Right hindlimb (tissue), 1 donor: ENCODE data around the gene ISG15.
"Not testable (repeated sequence)": the region's sequence is repeated elsewhere in the genome, so short reads cannot be mapped to it uniquely, and the experiment has no call there.

Experiments used
- DNase-seq: peaks from one replicate; pipeline ENCODE4 v3.0.0-alpha.2; 2018

The ISG15 gene

GRCh38 chr1:1046767-1047166 lies 33.5 kb downstream of the ISG15 start:
- DNase-seq: no peak

- DNase-seq: no peak
These were observed 34.1 kb downstream of the ISG15 start for GRCh38 chr1:1047407-1047806.

DNA sequence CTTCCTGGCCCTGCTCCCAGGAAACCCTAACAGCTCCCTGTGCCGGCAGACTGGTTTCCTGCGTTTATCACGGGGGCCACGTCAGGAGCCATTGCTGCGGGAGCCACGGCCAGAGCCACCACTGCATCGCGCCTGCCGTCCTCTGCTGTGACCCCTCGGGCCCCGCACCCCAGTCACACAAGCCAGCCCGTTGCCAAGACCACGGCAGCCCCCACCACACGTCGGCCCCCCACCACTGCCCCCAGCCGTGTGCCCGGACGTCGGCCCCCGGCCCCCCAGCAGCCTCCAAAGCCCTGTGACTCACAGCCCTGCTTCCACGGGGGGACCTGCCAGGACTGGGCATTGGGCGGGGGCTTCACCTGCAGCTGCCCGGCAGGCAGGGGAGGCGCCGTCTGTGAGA lies 34.7 kb downstream of the ISG15 start:
- DNase-seq: no peak

- DNase-seq: no peak
These were observed 35.5 kb downstream of the ISG15 start for GRCh38 chr1:1048765-1049164.

GRCh38 chr1:1049318-1050165 lies 36.2 kb downstream of the ISG15 start:
- no peak for DNase-seq

DNA sequence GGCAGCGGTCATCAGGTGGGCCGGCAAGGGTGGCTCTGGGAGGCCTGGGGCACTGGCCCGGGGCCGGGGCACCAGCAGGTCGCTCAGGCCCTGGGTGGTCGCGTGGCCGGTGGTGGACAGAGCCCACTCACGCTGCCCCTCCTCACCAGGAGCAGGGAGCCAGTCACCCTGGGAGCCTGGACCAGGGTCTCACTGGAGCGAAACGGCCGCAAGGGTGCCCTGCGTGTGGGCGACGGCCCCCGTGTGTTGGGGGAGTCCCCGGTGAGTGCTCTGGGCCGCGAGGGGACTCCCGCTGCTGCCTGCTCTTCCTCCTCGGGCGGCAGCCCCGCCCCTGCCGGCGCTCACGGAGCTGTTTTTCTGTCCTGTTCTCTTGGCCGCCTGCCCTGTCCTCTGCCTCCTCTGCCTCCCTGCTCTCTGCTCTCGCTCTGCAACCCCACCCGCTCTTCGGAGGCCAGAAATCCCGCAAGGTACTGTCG lies 37.3 kb downstream of the ISG15 start:
- DNase-seq: no peak

DNA sequence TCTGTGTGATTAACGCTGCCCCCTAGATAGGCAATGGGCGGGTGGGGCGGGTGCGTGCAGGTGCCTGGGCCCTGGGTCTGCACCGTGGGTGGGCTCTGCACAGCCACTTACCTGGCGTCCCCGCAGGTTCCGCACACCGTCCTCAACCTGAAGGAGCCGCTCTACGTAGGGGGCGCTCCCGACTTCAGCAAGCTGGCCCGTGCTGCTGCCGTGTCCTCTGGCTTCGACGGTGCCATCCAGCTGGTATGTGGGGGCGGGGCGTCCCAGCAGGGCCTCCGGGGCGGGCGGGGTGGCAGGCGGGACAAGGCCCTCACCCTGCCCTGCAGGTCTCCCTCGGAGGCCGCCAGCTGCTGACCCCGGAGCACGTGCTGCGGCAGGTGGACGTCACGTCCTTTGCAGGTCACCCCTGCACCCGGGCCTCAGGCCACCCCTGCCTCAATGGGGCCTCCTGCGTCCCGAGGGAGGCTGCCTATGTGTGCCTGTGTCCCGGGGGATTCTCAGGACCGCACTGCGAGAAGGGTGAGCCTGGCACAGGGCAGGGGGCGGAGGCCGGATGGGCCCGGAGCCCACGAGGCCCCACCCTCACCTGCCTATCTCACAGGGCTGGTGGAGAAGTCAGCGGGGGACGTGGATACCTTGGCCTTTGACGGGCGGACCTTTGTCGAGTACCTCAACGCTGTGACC lies 38.0 kb downstream of the ISG15 start:
- DNase-seq: no peak

DNA sequence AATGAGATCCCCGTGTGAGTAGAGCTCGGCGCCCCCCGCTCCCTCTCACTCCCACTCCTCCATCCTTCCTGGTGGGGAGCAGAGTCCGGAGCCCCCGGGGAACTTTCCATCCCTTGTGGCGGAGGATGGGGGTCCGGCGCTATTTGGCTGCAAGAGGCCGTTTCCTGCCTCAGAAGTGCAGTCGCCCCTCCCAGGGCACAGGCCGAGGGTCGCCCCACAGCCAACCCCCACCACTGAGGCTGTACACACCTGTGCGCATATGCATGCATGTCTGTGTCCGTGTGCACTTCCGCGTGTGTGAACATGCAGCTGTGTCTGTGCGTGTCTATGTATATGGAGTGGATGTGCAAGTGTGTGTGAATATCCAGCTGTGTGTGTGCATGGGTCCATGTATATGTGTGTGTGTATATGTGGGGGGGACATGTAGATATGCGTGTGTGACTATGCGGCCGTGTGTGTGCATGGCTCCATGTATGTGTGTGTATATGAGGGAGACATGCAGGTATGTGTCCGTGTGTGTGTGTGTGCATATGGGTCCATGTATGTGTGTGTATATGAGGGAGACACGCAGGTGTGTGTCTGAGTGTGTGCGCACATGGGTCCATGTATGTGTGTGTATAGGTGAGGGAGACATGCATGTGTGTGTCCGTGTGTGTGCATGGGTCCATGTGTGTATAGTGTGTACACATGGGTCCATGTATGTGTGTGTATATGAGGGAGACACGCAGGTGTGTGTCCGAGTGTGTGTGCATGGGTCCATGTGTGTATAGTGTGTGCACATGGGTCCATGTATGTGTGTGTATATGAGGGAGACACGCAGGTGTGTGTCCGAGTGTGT lies 38.9 kb downstream of the ISG15 start:
- no peak for DNase-seq

DNA sequence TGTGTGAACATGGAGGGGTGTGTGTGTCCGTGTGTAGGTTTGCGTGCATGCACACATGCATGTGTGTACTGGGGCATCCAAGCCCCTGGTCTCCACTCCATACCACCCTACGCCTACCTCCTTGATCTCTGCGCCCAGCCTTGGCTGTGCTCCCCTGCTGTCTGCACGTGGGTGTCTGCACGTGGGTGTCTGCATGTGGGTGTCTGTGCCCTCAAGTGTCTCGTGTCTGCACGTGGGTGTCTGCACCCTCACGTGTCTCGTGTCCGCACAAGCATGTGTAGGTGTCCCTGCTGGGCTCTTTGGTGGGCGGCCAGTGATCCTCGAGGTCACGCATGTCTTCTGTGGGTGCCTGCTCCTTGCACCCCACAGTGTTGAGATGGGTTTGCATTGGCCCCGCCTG lies 39.7 kb downstream of the ISG15 start:
- DNase-seq: no peak

DNA sequence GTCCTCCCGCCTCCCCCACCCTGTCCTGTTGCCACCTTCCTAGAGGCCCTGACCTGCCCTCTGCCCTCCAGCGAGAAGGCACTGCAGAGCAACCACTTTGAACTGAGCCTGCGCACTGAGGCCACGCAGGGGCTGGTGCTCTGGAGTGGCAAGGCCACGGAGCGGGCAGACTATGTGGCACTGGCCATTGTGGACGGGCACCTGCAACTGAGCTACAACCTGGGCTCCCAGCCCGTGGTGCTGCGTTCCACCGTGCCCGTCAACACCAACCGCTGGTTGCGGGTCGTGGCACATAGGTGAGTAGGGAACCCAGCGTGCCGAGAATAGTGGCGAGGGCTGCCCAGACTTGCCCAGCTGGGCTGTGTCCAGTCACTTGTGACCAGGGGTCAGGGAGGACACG lies 40.4 kb downstream of the ISG15 start:
- no peak for DNase-seq

GRCh38 chr1:1054099-1054700 lies 40.9 kb downstream of the ISG15 start:
- DNase-seq: no peak

DNA sequence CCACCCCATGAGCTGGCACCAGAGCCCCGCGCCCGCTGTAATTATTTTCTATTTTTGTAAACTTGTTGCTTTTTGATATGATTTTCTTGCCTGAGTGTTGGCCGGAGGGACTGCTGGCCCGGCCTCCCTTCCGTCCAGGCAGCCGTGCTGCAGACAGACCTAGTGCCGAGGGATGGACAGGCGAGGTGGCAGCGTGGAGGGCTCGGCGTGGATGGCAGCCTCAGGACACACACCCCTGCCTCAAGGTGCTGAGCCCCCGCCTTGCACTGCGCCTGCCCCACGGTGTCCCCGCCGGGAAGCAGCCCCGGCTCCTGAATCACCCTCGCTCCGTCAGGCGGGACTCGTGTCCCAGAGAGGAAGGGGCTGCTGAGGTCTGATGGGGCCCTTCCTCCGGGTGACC lies 41.7 kb downstream of the ISG15 start:
- no peak for DNase-seq

DNA sequence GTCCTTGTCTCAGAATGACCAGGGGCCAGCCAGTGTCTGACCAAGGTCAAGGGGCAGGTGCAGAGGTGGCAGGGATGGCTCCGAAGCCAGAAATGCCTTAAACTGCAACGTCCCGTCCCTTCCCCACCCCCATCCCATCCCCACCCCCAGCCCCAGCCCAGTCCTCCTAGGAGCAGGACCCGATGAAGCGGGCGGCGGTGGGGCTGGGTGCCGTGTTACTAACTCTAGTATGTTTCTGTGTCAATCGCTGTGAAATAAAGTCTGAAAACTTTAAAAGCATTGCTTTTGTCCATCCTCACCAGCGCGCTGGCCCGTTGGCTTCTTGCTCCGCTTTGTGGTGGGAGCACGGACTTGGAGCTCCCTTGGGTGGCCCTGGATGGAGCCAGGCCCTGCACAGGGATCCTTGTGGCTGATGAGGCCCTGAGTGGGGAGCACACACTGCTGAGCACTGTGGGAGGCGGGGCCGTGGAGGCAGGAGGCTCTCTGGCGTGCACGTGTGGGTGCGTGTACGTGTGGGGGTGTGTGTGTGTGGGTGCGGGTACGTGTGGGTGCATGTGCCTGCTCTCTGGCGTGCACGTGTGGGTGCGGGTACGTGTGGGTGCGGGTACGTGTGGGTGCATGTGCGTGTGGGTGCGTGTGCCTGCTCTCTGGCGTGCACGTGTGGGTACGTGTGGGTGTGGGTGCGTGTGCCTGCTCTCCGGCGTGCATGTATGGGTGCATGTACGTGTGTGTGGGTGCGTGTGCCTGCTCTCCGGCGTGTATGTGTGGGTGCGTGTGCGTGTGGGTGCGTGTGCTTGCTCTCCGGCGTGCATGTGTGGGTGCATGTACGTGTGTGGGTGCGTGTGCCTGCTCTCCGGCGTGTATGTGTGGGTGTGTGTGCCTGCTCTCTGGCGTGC lies 42.8 kb downstream of the ISG15 start:
- no peak for DNase-seq

GRCh38 chr1:1057769-1058087 lies 44.4 kb downstream of the ISG15 start:
- not testable (repeated sequence) for DNase-seq

- DNase-seq: no peak
These were observed 45.0 kb downstream of the ISG15 start for GRCh38 chr1:1058088-1058905.

GRCh38 chr1:1058921-1059493 lies 45.7 kb downstream of the ISG15 start:
- DNase-seq: no peak

GRCh38 chr1:1059494-1060280 lies 46.4 kb downstream of the ISG15 start:
- DNase-seq: peak; percentile 76

- DNase-seq: no peak
These were observed 47.1 kb downstream of the ISG15 start for GRCh38 chr1:1060281-1061000.

DNA sequence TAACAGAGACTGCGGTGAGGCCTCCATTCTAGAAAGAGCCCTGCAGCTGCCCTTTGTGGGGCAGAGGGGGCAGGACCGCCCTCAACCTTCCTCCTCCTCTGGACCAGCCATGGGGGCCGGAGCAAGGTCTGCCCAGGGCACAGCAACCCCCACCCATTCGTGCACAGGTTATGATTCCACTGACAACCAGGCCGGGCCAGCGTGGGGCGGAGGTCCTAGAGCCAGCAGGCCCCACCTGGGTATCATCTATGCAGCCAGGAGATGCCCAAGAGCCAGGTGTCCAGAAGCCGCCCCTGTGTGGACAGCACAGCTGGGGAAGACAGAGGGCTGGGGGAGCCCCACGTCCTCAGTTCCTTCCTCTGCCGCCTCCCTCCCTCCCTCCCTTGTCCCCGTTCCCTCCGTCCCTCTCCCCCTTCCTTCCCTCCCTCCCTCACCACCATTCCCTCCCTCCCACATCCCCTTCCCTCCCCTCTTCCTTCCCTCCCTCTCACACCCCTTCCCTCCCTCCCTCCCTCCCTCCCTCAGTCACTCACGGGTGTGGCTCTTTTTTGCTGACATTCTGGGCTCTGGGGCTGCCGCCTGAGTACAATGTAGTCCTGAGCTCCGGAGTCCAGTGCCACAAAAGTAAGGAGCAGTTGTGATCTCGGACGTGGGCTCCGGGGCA lies 48.5 kb downstream of the ISG15 start:
- no peak for DNase-seq
